GM21528 (cell line): Measurements from ENCODE around the gene GRIN1.

Source experiments
- ATAC-seq: cut with Tn5 transposase; IDR thresholded peaks from one replicate; pipeline ENCODE4 v1.9.1; 2021; ENCODE audit warnings: mild to moderate bottlenecking, moderate library complexity; ENCODE audit not compliant: unreplicated experiment, low FRiP score

GRIN1 gene

DNA sequence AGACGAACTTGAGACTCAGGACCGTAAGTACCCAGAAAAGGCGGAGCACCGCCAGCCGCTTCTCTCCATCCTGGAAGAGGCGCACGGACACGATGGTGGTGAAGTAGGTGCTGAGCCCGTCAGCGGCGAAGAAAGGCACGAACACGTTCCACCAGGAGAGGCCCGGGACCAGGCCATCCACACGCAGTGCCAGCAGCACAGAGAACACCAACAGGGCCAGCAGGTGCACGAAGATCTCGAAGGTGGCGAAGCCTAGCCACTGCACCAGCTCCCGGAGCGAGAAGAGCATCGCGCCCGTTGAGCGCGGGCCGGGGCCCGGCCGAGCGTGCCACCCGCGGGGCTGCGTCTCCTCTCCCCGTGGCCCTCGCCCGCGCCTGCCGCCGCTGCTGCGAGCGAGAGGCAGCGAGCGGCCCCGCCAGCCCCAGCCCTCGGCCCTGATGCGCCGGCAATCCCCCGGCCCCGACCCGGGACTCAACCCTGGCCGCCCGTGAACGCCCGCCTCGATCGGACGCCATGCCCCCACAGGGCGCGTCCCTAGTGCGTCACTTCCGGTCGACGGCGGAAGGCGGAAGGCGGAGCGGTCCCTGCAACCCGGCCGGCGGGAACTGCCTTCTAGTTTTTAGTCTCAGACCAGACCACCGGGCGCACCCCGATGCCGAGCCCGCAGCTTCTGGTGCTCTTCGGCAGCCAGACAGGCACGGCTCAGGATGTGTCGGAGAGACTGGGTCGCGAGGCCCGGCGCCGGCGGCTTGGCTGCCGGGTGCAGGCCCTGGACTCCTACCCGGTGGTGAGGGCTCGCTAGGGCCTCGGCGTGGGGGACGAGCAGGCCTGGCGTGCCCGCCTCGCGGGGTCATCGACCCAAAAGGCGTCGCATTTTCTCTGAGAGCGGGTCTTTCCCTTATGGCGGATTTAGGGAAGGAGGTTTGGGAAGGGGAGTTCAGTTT, 66.4 kb downstream of the GRIN1 start, which contains the start of the genes NDOR1 and TMEM203:
Gene NDOR1, plus strand, starts transcription at position 575 of the 944 bp plus-strand sequence. Its CDS starts 78 bp downstream, at position 653.
Gene TMEM203, minus strand, starts transcription at position 523 of the 944 bp plus-strand sequence. Its CDS starts 234 bp downstream, at position 289.
- peak; percentile 49 for ATAC-seq

DNA sequence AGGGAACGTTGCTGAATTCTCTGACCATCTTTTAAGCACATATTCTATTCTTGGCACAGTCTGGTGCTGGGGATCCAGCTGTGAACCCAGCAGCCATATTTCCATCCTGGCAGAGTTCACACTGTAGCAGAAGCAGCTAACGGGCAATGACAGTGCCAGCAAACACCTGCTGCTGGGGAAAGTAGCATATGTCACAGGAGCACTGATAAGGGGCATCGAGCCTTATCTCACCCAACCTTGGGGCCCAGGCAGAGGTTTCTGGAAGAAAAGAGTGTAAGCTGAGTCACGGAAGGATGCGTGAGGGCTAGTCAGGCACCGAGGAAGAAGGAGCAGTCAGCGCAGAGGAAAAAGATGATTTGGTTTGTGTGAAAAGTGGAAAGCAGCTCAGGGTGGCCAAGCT, 67.6 kb downstream of the GRIN1 start:
- ATAC-seq: no peak

DNA sequence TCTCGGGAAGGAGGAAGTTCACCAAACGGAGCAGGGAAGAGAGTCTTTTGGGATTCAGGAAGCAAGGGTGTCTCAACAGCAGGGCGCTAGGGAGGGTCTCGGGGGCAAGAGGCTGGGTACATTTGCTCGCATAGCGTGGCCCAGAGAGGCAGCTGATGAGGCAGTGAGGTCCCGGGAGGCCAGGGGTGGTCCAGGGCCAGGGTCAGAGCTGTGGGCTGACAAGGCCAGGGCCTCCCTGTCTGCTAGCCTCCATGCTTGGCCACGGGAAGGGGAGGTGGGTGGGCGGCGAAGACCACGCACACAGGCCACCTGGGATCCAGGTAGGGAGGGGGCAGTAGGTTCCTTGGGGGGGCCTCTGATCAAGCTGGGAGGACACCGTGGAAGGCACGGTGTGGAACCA, 72.6 kb downstream of the GRIN1 start:
- no peak for ATAC-seq

DNA sequence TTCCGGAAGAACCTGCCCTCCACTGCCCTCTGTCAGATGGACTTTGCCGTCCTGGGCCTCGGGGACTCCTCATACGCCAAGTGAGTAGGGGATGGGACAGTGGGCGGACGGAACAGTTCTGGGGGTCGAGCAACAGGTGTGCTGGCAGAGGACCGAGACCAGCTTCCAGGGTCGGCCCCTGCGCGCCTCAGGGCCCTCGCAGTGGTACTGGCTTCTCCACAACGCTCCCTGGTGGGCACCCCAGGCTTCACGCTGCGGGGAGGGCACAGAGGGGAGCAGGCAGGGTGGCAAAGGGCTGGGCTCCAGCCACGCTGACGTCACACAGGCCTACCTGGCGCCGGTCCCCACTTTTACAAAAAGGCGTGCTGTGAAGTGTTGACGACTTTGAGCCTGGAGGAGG, 73.6 kb downstream of the GRIN1 start:
- no peak for ATAC-seq

DNA sequence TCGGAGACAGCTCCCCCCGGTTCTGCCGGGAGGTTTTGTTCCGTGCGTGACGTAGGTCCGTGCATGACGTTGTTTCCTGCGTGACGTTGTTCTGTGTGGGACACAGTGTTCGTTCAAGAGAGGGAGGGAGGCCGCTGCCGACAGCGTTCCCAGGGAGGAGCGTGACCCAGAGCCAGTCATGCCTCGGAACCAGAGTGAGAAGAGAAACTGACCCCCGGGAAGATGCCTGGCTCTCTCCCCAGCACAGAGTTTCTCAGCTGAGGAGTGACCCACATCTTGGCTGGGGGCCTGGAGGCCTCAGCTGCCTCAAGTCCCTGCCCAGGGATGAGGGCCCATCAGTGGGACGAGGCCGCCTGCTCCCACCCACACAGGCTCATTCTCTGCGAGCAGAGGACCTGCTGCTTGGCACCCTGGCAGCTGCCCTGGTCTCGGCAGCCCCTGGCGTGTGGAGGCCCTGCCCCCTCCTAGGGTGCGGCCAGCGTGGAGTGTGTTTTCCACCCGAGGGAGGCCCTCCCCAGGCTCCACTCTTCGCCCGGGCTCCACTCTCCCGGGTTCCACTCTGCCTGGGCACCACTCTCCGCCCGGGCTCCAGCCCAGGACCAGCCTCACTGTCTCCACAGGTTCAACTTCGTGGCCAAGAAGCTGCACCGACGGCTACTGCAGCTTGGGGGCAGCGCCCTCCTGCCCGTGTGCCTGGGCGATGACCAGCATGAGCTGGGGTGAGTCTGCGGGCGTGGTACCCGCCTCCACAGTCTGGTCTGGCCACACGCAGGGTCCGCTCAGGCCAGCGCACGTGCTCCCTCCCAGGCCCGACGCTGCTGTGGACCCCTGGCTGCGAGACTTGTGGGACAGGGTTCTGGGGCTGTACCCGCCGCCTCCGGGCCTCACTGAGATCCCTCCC, 74.5 kb downstream of the GRIN1 start:
- ATAC-seq: no peak

DNA sequence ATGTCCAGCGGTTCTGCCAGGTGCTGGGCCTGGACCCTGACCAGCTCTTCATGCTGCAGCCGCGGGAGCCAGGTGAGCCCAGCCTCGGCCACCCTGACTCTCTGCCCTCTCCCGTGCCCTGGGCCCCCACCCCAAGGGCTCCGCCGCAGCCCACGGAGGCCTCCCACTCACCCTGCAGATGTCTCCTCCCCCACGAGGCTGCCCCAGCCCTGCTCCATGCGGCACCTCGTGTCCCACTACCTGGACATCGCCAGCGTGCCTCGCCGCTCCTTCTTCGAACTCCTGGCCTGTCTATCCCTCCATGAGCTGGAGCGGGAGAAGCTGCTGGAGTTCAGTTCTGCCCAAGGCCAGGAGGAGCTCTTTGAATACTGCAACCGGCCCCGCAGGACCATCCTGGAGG, 75.7 kb downstream of the GRIN1 start:
- no peak for ATAC-seq

DNA sequence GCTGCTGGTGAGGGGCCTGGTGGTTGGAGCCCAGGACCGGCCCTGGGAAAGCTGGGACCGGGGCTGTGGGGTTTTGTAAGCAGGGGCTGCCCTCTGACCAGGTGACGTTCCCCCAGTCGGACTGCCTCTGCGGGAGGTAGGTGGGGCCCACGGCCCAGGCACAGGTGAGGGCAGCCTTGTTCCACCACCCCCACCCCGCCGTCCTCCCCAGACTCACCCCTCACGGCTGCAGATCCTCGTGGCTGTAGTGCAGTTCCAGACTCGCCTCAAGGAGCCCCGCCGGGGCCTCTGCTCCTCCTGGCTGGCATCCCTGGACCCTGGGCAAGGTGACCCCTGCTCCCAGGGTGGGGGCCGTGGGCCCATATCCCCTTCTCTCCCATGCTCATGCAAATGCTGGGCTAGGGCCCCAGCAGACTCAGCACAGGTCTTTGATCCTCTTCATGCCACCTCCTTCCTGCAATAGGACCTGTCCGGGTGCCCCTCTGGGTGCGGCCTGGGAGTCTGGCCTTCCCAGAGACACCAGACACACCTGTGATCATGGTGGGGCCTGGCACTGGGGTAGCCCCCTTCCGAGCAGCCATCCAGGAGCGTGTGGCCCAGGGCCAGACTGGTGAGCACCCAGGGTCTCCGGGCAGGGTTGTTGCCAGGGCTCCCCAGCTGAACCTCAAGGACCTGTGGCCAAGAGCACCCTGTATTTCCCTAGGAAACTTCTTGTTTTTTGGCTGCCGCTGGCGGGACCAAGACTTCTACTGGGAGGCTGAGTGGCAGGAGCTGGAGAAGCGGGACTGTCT, 76.4 kb downstream of the GRIN1 start:
- ATAC-seq: no peak

DNA sequence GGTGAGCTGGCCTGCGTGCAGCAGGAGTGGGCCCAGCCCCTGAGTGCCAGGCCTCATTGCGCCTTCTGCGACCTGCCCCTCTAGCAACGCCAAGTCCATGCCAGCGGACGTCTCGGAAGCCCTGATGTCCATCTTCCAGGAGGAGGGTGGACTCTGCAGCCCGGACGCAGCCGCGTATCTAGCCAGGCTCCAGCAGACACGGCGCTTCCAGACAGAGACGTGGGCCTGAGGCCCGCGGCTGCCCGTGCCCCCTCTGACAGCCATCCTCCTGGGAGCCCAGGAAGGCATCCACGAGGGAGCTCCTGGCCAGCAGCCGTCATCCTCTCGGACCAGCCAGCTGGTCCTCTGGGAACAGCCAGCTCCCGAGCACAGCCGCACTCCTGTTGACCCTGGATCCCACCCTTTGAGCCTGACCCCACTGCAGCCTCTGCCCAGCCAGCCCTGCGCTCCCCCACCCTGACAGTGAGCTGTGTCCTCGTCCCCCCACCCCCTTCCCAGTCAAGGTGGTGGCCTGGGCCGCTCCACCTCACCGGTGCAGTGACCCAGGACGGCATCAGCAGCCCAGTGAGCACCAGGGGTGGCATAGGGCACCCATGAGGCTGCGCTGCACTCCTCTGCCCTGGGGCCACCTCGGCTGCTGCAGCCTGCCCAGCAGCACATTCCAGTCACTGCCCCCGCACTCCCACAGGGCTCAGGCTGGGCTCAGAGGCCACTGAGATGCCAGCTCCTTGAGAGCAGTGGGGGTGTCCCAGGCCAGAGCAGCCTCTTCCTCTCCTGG, 77.4 kb downstream of the GRIN1 start:
- ATAC-seq: no peak

DNA sequence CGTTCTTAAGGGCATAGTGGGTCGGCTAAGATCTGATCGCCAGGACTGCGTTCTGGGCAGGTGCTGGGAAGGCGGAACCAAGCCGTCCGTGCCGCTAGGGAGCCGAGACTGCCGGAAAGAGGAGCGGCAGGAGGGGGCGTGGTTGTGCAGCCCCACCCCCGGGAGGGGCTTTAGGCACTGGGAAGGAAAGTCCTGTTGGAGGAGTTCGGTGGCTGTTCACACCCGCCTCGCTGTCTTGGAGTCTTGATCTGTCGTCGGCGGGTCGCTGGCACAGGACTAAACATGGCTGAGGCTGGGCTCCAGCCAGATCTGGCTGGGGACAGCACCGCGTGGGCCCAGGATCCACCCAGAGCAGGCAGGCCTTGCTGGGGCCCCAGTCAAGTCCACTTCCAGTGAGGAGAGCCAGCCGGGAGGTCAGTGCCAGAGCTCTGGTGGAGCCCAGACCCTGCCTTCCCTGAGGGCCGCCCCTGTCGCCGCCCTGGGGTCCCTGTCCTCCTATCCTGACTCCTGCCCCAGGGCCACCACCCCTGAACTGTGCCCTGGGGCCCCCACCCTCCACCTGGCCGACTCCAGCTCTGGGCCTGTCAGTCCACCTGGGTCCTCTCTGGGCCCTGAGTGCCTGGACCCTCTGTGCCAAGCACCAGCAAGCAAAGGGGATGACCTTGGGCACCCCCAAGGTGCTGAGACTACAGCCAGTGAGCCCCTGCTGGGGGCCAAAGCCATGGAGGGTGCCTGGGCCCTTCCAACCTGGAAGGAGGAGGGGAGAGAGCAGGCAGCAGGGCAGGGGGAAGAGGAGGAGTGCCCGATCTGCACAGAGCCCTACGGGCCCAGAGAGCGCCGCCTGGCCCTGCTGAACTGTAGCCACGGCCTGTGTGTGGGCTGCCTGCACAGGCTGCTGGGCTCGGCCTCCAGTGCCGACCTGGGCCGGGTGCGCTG, 78.6 kb downstream of the GRIN1 start:
- no peak for ATAC-seq

DNA sequence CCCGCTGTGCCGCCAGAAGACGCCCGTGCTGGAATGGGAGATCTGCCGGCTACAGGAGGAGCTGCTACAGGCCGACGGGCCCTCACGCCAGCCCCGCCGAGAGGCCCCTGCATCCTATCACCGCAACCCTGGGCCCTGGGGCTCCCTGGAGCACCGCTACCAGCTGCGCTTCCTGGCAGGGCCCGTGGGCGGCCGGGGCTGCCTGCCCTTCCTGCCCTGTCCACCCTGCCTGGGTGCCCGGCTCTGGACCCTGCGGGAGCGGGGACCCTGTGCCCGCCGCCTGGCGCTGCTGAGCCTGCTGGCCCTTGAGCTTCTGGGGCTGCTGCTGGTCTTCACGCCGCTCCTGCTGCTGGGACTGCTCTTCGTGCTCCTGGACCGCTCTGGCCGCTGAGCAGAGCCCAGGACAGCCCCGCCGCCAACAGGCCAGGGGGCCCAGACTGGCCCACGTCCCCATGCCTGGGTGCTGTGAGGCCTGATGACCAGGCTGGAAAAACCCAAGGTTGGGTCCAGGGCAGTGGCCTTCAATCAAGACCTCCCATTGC, 79.3 kb downstream of the GRIN1 start:
- ATAC-seq: no peak
